ENCODE results near the gene ISCU. TPM values are rescaled to one million over a fixed set of nuclear protein-coding genes. Genes with fewer than 3 reads are reported as not detected.

ISCU gene
- total RNA-seq, 1 donor from 2014 or later, result 134 TPM

DNA sequence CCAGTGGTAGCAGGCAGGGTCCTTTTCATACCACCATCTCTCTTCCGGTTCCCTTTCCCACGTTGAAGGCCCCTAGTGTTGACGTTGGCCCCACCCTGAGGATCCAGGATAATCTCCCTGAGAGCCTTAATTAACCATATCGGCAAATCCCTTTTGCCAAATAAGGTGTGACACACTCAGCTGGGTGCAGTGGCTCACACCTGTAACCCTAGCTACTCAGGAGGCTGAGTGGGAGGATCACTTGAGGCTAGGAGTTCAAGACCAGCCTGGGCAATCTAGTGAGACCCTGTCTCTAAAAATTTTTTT is 38.3 kb downstream of the ISCU start:
- H3K27me3 ChIP-seq (ENCODE audit: control insufficient read depth, insufficient read depth, low read length), result peaks cover 5% of the 10 kb centered on the region
- H3K4me3 ChIP-seq (ENCODE audit: low read depth, low read length), result no peak overlapping the region
- TF ChIP-seq, protein P1, sequence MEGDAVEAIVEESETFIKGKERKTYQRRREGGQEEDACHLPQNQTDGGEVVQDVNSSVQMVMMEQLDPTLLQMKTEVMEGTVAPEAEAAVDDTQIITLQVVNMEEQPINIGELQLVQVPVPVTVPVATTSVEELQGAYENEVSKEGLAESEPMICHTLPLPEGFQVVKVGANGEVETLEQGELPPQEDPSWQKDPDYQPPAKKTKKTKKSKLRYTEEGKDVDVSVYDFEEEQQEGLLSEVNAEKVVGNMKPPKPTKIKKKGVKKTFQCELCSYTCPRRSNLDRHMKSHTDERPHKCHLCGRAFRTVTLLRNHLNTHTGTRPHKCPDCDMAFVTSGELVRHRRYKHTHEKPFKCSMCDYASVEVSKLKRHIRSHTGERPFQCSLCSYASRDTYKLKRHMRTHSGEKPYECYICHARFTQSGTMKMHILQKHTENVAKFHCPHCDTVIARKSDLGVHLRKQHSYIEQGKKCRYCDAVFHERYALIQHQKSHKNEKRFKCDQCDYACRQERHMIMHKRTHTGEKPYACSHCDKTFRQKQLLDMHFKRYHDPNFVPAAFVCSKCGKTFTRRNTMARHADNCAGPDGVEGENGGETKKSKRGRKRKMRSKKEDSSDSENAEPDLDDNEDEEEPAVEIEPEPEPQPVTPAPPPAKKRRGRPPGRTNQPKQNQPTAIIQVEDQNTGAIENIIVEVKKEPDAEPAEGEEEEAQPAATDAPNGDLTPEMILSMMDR (IDR thresholded peaks at IDR 0.05; ENCODE audit: insufficient read depth, low read length, poor library complexity, severe bottlenecking), result no peak
- no peaks in the 10 kb centered on the region for H3K36me3 ChIP-seq (ENCODE audit: control insufficient read depth, insufficient read depth, low read length)
- DNase-seq (ENCODE audit: low read depth), result no peak

DNA sequence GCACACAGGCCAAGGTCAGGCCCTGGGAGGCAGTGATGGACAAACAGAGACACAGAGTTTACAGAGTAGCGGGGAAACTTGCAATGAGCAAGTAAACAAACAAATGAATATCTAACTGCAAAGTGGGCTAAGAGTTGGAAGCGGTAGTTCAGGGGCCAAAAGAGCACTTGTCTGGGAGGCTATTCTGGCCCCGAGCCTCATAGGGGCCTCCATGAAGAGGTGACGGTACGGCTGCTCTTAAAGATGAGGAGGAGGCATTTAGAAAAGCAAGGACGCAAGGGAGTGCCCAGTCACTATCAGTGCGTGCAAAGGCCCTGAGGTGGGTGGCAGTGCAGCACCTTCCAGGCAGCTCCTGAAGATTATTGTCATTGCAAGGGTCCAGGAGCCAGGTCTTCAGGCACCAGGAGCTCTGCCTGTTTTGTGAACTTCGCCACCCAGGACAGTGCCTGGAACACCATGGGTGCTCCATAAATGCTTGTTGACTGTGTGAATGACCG is 39.9 kb downstream of the ISCU start:
- TF ChIP-seq, protein P1 (IDR thresholded peaks at IDR 0.05; ENCODE audit: insufficient read depth, low read length, poor library complexity, severe bottlenecking), result no peak
- Histone ChIP-seq H3K4me3 (ENCODE audit: low read depth, low read length) (no peak overlapping the region), H3K27me3 (ENCODE audit: control insufficient read depth, insufficient read depth, low read length) (peaks cover 2% of the 10 kb centered on the region), H3K36me3 (ENCODE audit: control insufficient read depth, insufficient read depth, low read length) (no peaks in the 10 kb centered on the region)
- no peak for DNase-seq (ENCODE audit: low read depth)

DNA sequence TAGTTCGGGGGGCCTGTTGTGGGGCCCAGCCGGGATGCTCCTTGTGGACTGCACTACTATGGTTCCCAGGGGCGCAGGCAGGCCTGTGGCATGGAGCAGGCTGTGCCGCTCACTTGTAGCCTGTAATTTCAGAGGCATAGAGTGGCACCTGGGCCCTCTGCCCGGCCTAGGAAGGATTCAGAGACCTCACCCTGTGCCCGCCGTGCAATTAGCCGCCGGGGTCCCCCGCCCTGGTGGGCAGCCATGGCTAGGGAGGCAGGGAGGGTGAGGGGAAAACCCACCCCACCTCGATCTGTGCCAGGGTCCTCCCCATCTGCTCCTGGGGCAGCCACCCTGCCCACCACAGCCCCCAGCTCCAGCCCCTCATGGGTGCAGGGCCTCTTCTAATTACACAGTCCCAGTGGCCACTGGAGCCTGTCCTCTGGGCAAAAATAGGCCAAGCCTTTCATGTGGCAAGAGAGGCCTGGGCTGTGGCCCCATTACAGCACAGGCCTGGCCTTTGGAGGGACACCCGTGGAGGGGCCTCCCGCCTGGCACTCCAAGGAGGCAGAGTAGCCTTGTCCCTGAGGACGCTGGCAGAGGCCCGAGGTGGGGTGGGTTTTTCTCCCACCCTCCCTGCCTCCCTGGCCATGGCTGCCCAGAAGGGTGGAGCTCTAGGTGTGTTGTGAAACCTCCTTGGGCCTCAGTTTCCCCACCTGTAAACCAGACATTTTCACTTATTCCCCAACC is 40.7 kb downstream of the ISCU start:
- H3K27me3 ChIP-seq (ENCODE audit: control insufficient read depth, insufficient read depth, low read length), result peaks cover 1% of the 10 kb centered on the region
- TF ChIP-seq, protein P1 (IDR thresholded peaks at IDR 0.05; ENCODE audit: insufficient read depth, low read length, poor library complexity, severe bottlenecking), result no peak
- H3K4me3 ChIP-seq (ENCODE audit: low read depth, low read length), result no peak overlapping the region
- no peaks in the 10 kb centered on the region for H3K36me3 ChIP-seq (ENCODE audit: control insufficient read depth, insufficient read depth, low read length)
- no peak for DNase-seq (ENCODE audit: low read depth)

DNA sequence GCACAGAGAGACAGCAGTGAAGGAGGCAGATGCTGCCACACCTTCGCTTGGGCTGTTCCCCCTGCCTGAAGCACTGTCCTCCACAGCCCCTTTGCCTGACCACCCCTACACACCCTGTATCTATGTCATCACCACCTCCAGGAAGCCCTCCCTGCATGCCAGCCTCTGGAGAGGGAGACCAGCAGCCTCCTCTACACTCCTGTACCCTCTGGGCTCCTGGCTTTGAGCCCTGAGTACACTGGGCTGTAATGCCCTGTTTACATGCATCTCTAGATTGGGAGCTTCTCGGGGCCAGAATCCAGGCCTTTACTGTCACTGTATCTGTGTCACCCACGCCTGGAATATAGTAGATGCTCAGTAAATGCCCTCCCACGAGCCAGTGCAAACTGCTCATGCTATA is 41.3 kb downstream of the ISCU start:
- H3K36me3 ChIP-seq (ENCODE audit: control insufficient read depth, insufficient read depth, low read length), result no peaks in the 10 kb centered on the region
- DNase-seq (ENCODE audit: low read depth), result no peak
- H3K27me3 ChIP-seq (ENCODE audit: control insufficient read depth, insufficient read depth, low read length), result no peaks in the 10 kb centered on the region
- TF ChIP-seq, protein P1 (IDR thresholded peaks at IDR 0.05; ENCODE audit: insufficient read depth, low read length, poor library complexity, severe bottlenecking), result no peak
- no peak overlapping the region for H3K4me3 ChIP-seq (ENCODE audit: low read depth, low read length)

DNA sequence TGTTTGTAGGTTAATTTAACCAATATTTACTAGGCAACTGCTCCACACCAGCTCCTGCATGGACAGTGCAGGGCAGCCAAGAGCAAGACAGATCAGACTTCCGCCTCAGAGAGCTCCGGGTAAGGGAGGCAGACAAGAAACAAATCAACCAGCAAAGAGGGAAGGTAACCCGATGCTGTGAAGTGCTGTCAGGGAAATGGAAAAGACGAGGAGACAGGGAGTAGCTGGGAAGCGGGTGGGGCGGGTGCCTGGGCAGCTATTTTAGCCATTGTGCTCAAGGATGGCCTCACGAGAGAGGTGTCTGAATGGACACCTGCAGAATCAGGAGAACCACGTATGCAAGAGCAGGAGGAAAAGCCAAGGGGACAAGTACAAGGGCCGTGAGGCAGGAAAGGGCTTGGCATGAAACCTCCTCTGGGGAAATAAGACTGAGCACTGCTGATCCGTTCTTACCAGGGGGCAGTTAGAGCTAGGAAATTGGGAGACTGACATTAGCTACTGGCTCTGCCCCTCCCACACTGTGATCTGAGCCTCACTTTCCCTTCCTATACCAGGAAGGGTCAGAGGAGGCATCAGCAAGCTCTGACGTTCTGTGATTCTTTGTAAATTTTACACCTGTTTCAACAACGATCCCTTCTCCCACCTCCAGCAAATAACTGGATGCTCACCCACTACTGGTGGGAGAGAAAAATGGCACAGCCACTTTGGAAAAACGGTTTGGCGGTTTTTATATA is 42.0 kb downstream of the ISCU start:
- no peak for DNase-seq (ENCODE audit: low read depth)
- H3K27me3 ChIP-seq (ENCODE audit: control insufficient read depth, insufficient read depth, low read length), result no peaks in the 10 kb centered on the region
- TF ChIP-seq, protein P1 (IDR thresholded peaks at IDR 0.05; ENCODE audit: insufficient read depth, low read length, poor library complexity, severe bottlenecking), result no peak
- H3K36me3 ChIP-seq (ENCODE audit: control insufficient read depth, insufficient read depth, low read length), result no peaks in the 10 kb centered on the region
- H3K4me3 ChIP-seq (ENCODE audit: low read depth, low read length), result no peak overlapping the region
